Amygdala (tissue), 56 donors: ENCODE data around the gene P3H1.
"Not testable (repeated sequence)": the region's sequence is repeated elsewhere in the genome, so short reads cannot be mapped to it uniquely, and the experiment has no call there.

Source experiments
- DNase-seq, 56 donors: peaks; one replicate each; lab custom pipeline; 2025; lab: John Stamatoyannopoulos, UW

P3H1 gene

GRCh38 chr1:42774928-42775526 lies 8.2 kb upstream of the P3H1 start:
- DNase-seq = no peak

- DNase-seq = no peak
These were observed 6.6 kb upstream of the P3H1 start for GRCh38 chr1:42773420-42773819.

- DNase-seq = no peak
These were observed 3.0 kb upstream of the P3H1 start for GRCh38 chr1:42769811-42770210.

- no peak for DNase-seq
These were observed 1.3 kb upstream of the P3H1 start for GRCh38 chr1:42768172-42768571.

- peak in 1 of 56 donors; percentile 68 for DNase-seq
These were observed 727 bp upstream of the P3H1 start for GRCh38 chr1:42767510-42768000.

- DNase-seq = peak in 19 of 56 donors; percentile 13 to 68 (median 55)
These were observed 742 bp downstream of the P3H1 start for GRCh38 chr1:42765832-42766740.

- no peak for DNase-seq
These were observed 1.6 kb downstream of the P3H1 start for GRCh38 chr1:42765269-42765668.

- DNase-seq = no peak
These were observed 4.6 kb downstream of the P3H1 start for GRCh38 chr1:42762269-42762668.

- DNase-seq = no peak
These were observed 5.3 kb downstream of the P3H1 start for GRCh38 chr1:42761567-42761966.

- no peak for DNase-seq
These were observed 7.7 kb downstream of the P3H1 start for GRCh38 chr1:42759114-42759513.

GRCh38 chr1:42758641-42759040 lies 8.2 kb downstream of the P3H1 start:
- no peak for DNase-seq

GRCh38 chr1:42757892-42758275 lies 8.9 kb downstream of the P3H1 start:
- no peak for DNase-seq

- no peak for DNase-seq
These were observed 9.6 kb downstream of the P3H1 start for GRCh38 chr1:42756956-42757891.

- no peak for DNase-seq
These were observed 13.8 kb downstream of the P3H1 start for GRCh38 chr1:42753070-42753469.

- DNase-seq = no peak
These were observed 14.5 kb downstream of the P3H1 start for GRCh38 chr1:42752284-42752683.

- DNase-seq = not testable (repeated sequence)
These were observed 15.2 kb downstream of the P3H1 start for GRCh38 chr1:42751511-42752070.

- DNase-seq = no peak
These were observed 16.8 kb downstream of the P3H1 start for GRCh38 chr1:42750041-42750440.

- no peak for DNase-seq
These were observed 18.1 kb downstream of the P3H1 start for GRCh38 chr1:42748461-42749410.

GRCh38 chr1:42748021-42748420 lies 18.8 kb downstream of the P3H1 start:
- DNase-seq = no peak
